NT2/D1 (cell line): ENCODE measurements around the gene ABHD1.
"Not testable (repeated sequence)": the region's sequence is repeated elsewhere in the genome, so short reads cannot be mapped to it uniquely, and the experiment has no call there.

ENCODE experiments used
- DNase-seq: peaks from one replicate; pipeline ENCODE4 v3.0.0-alpha.2; 2011; ENCODE audit warnings: low read depth, low spot score
- H3K27me3 ChIP-seq: 2 replicates; pipeline ENCODE4 v1.6.0; 2011; ENCODE audit warnings: mild to moderate bottlenecking; ENCODE audit not compliant: insufficient read length, insufficient read depth
- H3K36me3 ChIP-seq: 2 replicates; pipeline ENCODE4 v1.6.1; 2011; ENCODE audit warnings: mild to moderate bottlenecking, low read length, mixed read lengths; ENCODE audit not compliant: insufficient read depth, insufficient read length
- H3K4me1 ChIP-seq: 2 replicates; pipeline ENCODE4 v1.5.1; 2011; ENCODE audit not compliant: insufficient read depth, insufficient read length
- H3K4me3 ChIP-seq: 2 replicates; pipeline ENCODE4 v1.5.1; 2011; ENCODE audit warnings: low read depth; ENCODE audit not compliant: insufficient read length
- H3K9ac ChIP-seq: 2 replicates; pipeline ENCODE4 v1.6.0; 2011; ENCODE audit warnings: low read depth; ENCODE audit not compliant: insufficient read length
- H3K9me3 ChIP-seq: 2 replicates; pipeline ENCODE4 v1.5.1; 2011; ENCODE audit warnings: mild to moderate bottlenecking, low read length; ENCODE audit not compliant: insufficient read depth
- SUZ12 ChIP-seq: IDR thresholded peaks from 2 replicates; pipeline ENCODE4 v1.6.1; 2011; ENCODE audit not compliant: insufficient read length, insufficient read depth; ENCODE audit errors: extremely low read depth
- YY1 ChIP-seq: IDR thresholded peaks from 2 replicates; pipeline ENCODE4 v1.6.1; 2011; ENCODE audit not compliant: insufficient read length, insufficient read depth
- ZNF274 ChIP-seq: IDR thresholded peaks from 2 replicates; pipeline ENCODE4 v1.6.1; 2011; ENCODE audit warnings: mild to moderate bottlenecking, low read depth, low read length

ABHD1 gene

GRCh38 chr2:27174638-27175037, 51.0 kb downstream of the ABHD1 start:
- TF ChIP-seq SUZ12, result no peak
- no peak for TF ChIP-seq ZNF274
- TF ChIP-seq YY1, result no peak
- H3K9me3 ChIP-seq, result no peaks in the 10 kb centered on the region
- no peak overlapping the region for H3K4me3 ChIP-seq
- no peaks in the 10 kb centered on the region for H3K36me3 ChIP-seq
- H3K9ac ChIP-seq, result no peak overlapping the region
- H3K27me3 ChIP-seq, result no peaks in the 10 kb centered on the region
- H3K4me1 ChIP-seq, result peaks cover 3% of the 10 kb centered on the region
- no peak for DNase-seq

- no peaks in the 10 kb centered on the region for H3K36me3 ChIP-seq
- no peak for TF ChIP-seq ZNF274
- TF ChIP-seq YY1, result no peak
- no peak for TF ChIP-seq SUZ12
- no peak overlapping the region for H3K9ac ChIP-seq
- H3K4me3 ChIP-seq, result no peak overlapping the region
- DNase-seq, result no peak
- peaks cover 3% of the 10 kb centered on the region for H3K4me1 ChIP-seq
- no peaks in the 10 kb centered on the region for H3K9me3 ChIP-seq
- H3K27me3 ChIP-seq, result no peaks in the 10 kb centered on the region
Observed at GRCh38 chr2:27175330-27175729, 51.7 kb downstream of the ABHD1 start.

DNA sequence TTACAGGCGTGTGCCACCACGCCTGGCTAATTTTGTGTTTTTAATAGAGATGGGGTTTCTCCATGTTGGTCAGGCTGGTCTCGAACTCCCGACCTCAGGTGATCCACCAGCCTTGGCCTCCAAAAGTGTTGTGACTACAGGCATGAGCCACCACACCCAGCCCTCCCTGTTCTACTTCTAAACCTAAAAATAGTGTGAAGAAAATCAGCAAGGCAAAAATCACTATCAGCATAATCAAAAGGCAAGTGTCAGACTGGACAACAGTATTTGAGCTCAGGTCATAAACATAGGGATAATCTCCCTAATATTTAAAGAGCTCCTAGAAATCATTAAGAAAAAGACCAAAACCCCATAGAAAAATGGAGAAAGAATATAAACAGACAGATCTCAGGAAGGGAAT, 52.2 kb downstream of the ABHD1 start:
- not testable (repeated sequence) for H3K4me1 ChIP-seq, H3K4me3 ChIP-seq

DNA sequence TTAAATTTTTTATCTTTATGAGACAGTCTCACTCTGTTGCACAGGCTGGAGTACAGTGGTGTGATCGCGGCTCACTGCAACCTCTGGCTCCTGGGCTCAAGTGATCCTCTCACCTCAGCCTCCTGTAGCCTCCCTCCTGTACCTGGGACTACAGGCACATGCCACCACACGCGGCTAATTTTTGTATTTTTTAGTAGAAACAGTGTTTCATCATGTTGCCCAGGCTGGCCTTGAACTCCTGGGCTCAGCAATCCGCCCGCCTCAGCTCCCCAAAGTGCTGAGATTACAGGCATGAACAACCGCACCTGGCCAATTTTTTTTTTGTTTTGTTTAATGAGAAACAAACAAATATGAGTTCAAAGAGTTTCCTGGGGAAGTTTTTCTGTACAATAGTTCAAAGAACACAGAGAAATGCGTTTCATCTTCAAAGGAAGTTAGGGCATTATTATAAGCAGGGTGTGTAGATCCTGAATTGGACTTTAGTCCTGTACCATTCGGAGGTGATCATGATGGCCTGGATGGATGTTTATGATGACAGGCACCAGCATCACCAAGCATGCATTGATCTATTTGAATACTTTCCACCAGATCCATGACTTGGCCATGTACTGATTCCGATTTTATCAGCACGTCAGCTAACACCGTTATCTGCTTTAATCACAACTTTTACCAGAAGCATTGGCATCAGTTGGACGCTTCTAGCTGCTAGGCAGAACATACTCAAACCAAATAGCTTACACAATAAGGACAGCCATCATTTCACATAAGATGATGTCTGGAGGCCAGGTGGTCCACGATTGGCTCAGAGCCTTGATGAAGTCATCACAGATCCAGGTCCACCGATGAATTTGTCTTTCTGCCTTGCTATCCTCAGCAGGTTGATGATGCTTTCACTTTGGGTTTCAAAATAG, 54.1 kb downstream of the ABHD1 start:
- H3K9ac ChIP-seq, result no peak overlapping the region
- H3K4me3 ChIP-seq, result no peak overlapping the region
- TF ChIP-seq SUZ12 (no peak), ZNF274 (no peak), YY1 (no peak)
- no peak for DNase-seq
- H3K36me3 ChIP-seq, result no peaks in the 10 kb centered on the region
- no peaks in the 10 kb centered on the region for H3K4me1 ChIP-seq
- H3K9me3 ChIP-seq, result no peaks in the 10 kb centered on the region
- H3K27me3 ChIP-seq, result no peaks in the 10 kb centered on the region

More for the DNA sequence above, 52.2 kb downstream of the ABHD1 start:
- H3K9me3 ChIP-seq, H3K27me3 ChIP-seq, H3K36me3 ChIP-seq, DNase-seq, H3K9ac ChIP-seq: not testable (repeated sequence)

DNA sequence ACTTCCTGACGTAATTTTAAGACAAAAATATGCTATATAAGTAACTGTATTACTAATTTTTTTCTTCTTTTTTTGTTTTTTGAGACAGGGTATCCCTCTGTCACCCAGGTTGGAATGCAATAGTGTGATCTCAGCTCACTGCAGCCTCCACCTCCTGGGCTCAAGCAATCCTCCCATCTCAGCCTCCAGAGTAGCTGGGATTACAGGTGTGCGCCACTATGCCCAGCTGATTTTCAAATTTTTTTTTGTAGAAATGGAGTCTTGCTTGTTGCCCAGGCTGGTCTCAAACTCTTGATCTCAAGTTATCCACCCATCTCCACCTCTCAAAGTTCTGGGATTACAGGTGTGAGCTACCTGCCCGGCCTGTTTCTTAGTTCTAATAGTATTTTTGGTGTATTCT, 54.9 kb downstream of the ABHD1 start:
- TF ChIP-seq ZNF274 (no peak), YY1 (no peak), SUZ12 (no peak)
- no peak overlapping the region for H3K4me3 ChIP-seq
- no peaks in the 10 kb centered on the region for H3K9me3 ChIP-seq
- no peak overlapping the region for H3K9ac ChIP-seq
- DNase-seq, result no peak
- no peaks in the 10 kb centered on the region for H3K4me1 ChIP-seq
- no peaks in the 10 kb centered on the region for H3K27me3 ChIP-seq
- H3K36me3 ChIP-seq, result no peaks in the 10 kb centered on the region

DNA sequence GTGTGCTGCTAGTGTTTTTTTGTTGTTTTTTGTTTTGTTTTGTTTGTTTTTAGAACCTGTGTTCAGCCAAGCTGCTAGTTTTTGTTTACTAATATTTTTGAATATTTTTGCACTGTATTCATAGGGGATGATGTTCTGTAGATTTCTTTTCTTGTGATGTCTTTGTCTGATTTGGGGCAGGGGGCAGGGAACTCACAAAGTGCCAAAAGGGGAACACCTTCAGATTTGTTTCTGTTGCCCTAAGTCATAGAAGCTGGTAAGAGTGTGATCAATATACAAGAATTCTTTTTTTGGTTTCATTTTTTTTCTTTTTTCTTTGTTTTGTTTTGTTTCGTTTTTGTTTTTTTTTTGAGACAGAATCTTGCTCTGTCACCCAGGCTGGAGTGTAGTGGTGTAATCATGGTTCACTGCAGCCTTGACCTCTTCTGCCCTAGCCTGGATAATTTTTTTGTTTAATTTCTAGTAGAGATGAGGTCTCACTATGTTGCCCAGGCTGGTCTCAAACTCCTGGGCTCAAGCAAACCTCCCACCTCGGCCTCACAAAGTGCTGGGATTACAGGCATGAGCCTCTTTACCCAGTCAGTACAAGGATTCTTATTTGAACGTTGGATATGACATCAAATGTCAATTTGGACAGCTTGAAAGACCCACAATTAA, 55.9 kb downstream of the ABHD1 start:
- no peak overlapping the region for H3K9ac ChIP-seq
- no peaks in the 10 kb centered on the region for H3K27me3 ChIP-seq
- no peaks in the 10 kb centered on the region for H3K36me3 ChIP-seq

More for the DNA sequence above, 55.9 kb downstream of the ABHD1 start:
- H3K9me3 ChIP-seq, result no peaks in the 10 kb centered on the region
- H3K4me1 ChIP-seq, result no peaks in the 10 kb centered on the region
- H3K4me3 ChIP-seq, result no peak overlapping the region
- no peak for TF ChIP-seq SUZ12
- DNase-seq, result no peak
